Stimulated activated CD4-positive, alpha-beta T cell treated with anti-CD3 and anti-CD28 coated beads, Interleukin-1b, Interleukin-23, amount 100 ng/mL, for 1 hour (primary cell): ENCODE data around the gene AHSG.
"Not testable (repeated sequence)": the region's sequence is repeated elsewhere in the genome, so short reads cannot be mapped to it uniquely, and the experiment has no call there.

Source experiments
- DNase-seq, 2 donors: peaks; one replicate each; pipeline ENCODE4 v3.0.0-alpha.2; 2020; ENCODE audit warnings: low read depth in 2 of 2

The AHSG gene

GRCh38 chr3:186617036-186617946, 4.4 kb downstream of the AHSG start:
- DNase-seq = peak; percentile 68 to 74

GRCh38 chr3:186618318-186618938, 5.6 kb downstream of the AHSG start:
- DNase-seq = no peak

- no peak for DNase-seq
Measured at GRCh38 chr3:186619787-186620212, 6.9 kb downstream of the AHSG start.

- DNase-seq = no peak
Measured at GRCh38 chr3:186620213-186621092, 7.6 kb downstream of the AHSG start.

GRCh38 chr3:186621894-186622650, 9.2 kb downstream of the AHSG start:
- DNase-seq = no peak

GRCh38 chr3:186622651-186623310, 9.9 kb downstream of the AHSG start:
- no peak for DNase-seq

- DNase-seq = no peak
Measured at GRCh38 chr3:186624598-186624997, 11.7 kb downstream of the AHSG start.

- DNase-seq = no peak
Measured at GRCh38 chr3:186625600-186626042, 12.8 kb downstream of the AHSG start.

GRCh38 chr3:186626254-186626847, 13.5 kb downstream of the AHSG start:
- no peak for DNase-seq

- DNase-seq = no peak
Measured at GRCh38 chr3:186627852-186628414, 15.1 kb downstream of the AHSG start.

- no peak for DNase-seq
Measured at GRCh38 chr3:186628756-186629155, 15.9 kb downstream of the AHSG start.

GRCh38 chr3:186630950-186631641, 18.2 kb downstream of the AHSG start:
- no peak for DNase-seq

GRCh38 chr3:186633481-186633880, 20.6 kb downstream of the AHSG start:
- DNase-seq = no peak

GRCh38 chr3:186634207-186634606, 21.3 kb downstream of the AHSG start:
- DNase-seq = not testable (repeated sequence)

GRCh38 chr3:186635532-186635931, 22.7 kb downstream of the AHSG start:
- DNase-seq = no peak

- no peak for DNase-seq
Measured at GRCh38 chr3:186636536-186636935, 23.7 kb downstream of the AHSG start.

- no peak for DNase-seq
Measured at GRCh38 chr3:186637686-186638085, 24.8 kb downstream of the AHSG start.

GRCh38 chr3:186638259-186638658, 25.4 kb downstream of the AHSG start:
- DNase-seq = no peak

- no peak for DNase-seq
Measured at GRCh38 chr3:186639778-186640472, 27.1 kb downstream of the AHSG start, which contains the start of gene FETUB. TSS of gene FETUB (plus strand) at chr3:186640399. CDS start at chr3:186640461, 62 bp downstream.
